ENCODE measurements around the gene OAF. TPM values are rescaled to one million over a fixed set of nuclear protein-coding genes. Genes with fewer than 3 reads are reported as not detected.

Gene OAF
- total RNA-seq, 4 donors from 2014 or later: 74.7 to 192 (median 124) TPM

GRCh38 chr11:120259988-120260565, 49.2 kb downstream of the OAF start:
- H3K27me3 ChIP-seq: peaks cover 0 to 33% of the 10 kb centered on the region in 2 donors
- H3K36me3 ChIP-seq: no peaks in the 10 kb centered on the region
- H3K4me3 ChIP-seq: no peak overlapping the region
- no peaks in the 10 kb centered on the region for H3K4me1 ChIP-seq
- H3K9me3 ChIP-seq: no peaks in the 10 kb centered on the region
- DNase-seq (ENCODE audit: low spot score in 2 of 2): no peak
- 76 to 93% methylated on average over 5 to 7 of the region's 7 CpGs for WGBS, 2 donors
- TF ChIP-seq EP300 (IDR thresholded peaks at IDR 0.05) (no peak), POLR2A (IDR thresholded peaks at IDR 0.05) (no peak), CTCF (IDR thresholded peaks at IDR 0.05) (no peak)
- no peak overlapping the region for H3K27ac ChIP-seq

- no peak for DNase-seq (ENCODE audit: low spot score in 2 of 2)
- Histone ChIP-seq H3K27me3 (peaks cover 0 to 28% of the 10 kb centered on the region in 2 donors), H3K4me1 (no peaks in the 10 kb centered on the region), H3K9me3 (no peaks in the 10 kb centered on the region), H3K4me3 (no peak overlapping the region), H3K36me3 (no peaks in the 10 kb centered on the region), H3K27ac (no peak overlapping the region)
- TF ChIP-seq POLR2A (IDR thresholded peaks at IDR 0.05): no peak
- WGBS, 2 donors: 84% methylated on average over 7 of the region's 7 CpGs
These were observed 49.8 kb downstream of the OAF start for GRCh38 chr11:120260616-120261015.

- H3K27ac ChIP-seq: no peak overlapping the region
- H3K4me1 ChIP-seq: no peaks in the 10 kb centered on the region
- H3K27me3 ChIP-seq: peaks cover 0 to 20% of the 10 kb centered on the region in 2 donors
- H3K36me3 ChIP-seq: no peaks in the 10 kb centered on the region
- no peak overlapping the region for H3K4me3 ChIP-seq
- H3K9me3 ChIP-seq: no peaks in the 10 kb centered on the region
- no peak for DNase-seq (ENCODE audit: low spot score in 2 of 2)
- TF ChIP-seq CTCF (IDR thresholded peaks at IDR 0.05) (no peak), POLR2A (IDR thresholded peaks at IDR 0.05) (no peak), EP300 (IDR thresholded peaks at IDR 0.05) (no peak)
These were observed 50.5 kb downstream of the OAF start for GRCh38 chr11:120261321-120261720.

- Histone ChIP-seq H3K4me1 (no peaks in the 10 kb centered on the region), H3K9me3 (no peaks in the 10 kb centered on the region), H3K4me3 (no peak overlapping the region), H3K27ac (no peak overlapping the region), H3K27me3 (peaks cover 0 to 16% of the 10 kb centered on the region in 2 donors), H3K36me3 (no peaks in the 10 kb centered on the region)
- TF ChIP-seq CTCF (IDR thresholded peaks at IDR 0.05) (no peak), EP300 (IDR thresholded peaks at IDR 0.05) (no peak), POLR2A (IDR thresholded peaks at IDR 0.05) (no peak)
- WGBS, 2 donors: 60 to 70% methylated on average over 3 of the region's 3 CpGs
- no peak for DNase-seq (ENCODE audit: low spot score in 2 of 2)
These were observed 51.1 kb downstream of the OAF start for GRCh38 chr11:120261931-120262330.

GRCh38 chr11:120267319-120267718, 56.5 kb downstream of the OAF start:
- H3K27me3 ChIP-seq: peaks cover 0 to 10% of the 10 kb centered on the region in 2 donors
- H3K4me3 ChIP-seq: no peak overlapping the region
- no peak overlapping the region for H3K27ac ChIP-seq
- no peak for TF ChIP-seq POLR2A (IDR thresholded peaks at IDR 0.05)
- TF ChIP-seq EP300 (IDR thresholded peaks at IDR 0.05): no peak
- TF ChIP-seq CTCF (IDR thresholded peaks at IDR 0.05): no peak
- DNase-seq (ENCODE audit: low spot score in 2 of 2): no peak
- H3K9me3 ChIP-seq: no peaks in the 10 kb centered on the region
- no peaks in the 10 kb centered on the region for H3K4me1 ChIP-seq
- H3K36me3 ChIP-seq: no peaks in the 10 kb centered on the region
- 81 to 91% methylated on average over 2 of the region's 2 CpGs for WGBS, 2 donors

- H3K27ac ChIP-seq: no peak overlapping the region
- H3K4me3 ChIP-seq: no peak overlapping the region
- H3K4me1 ChIP-seq: no peaks in the 10 kb centered on the region
- H3K27me3 ChIP-seq: peaks cover 0 to 10% of the 10 kb centered on the region in 2 donors
- H3K36me3 ChIP-seq: no peaks in the 10 kb centered on the region
- DNase-seq (ENCODE audit: low spot score in 2 of 2): no peak
- WGBS, 2 donors: 80 to 90% methylated on average over 5 of the region's 5 CpGs
- no peaks in the 10 kb centered on the region for H3K9me3 ChIP-seq
- TF ChIP-seq EP300 (IDR thresholded peaks at IDR 0.05): no peak
- TF ChIP-seq POLR2A (IDR thresholded peaks at IDR 0.05): no peak
- TF ChIP-seq CTCF (IDR thresholded peaks at IDR 0.05): no peak
These were observed 57.9 kb downstream of the OAF start for GRCh38 chr11:120268686-120269085.
